Measurements from ENCODE around the gene IL27RA. TPM values are rescaled to one million over a fixed set of nuclear protein-coding genes. Genes with fewer than 3 reads are reported as not detected.

Gene IL27RA
- total RNA-seq, 1 experiment from 2014 or later = 13.6 TPM

- Histone ChIP-seq H4K8ac (replicated peaks; ENCODE audit: insufficient read length, low read depth, low read length) (no peak within 1 kb of the TSS), H3K4ac (ENCODE audit: low read depth, low read length) (no peak within 1 kb of the TSS), H3K27ac (ENCODE audit: insufficient read length, low read depth, low read length) (no peak within 1 kb of the TSS), H2BK15ac (ENCODE audit: low read depth, low read length) (no peak within 1 kb of the TSS), H2BK120ac (ENCODE audit: low read depth, low read length, poor library complexity, severe bottlenecking) (no peak within 1 kb of the TSS), H3K18ac (ENCODE audit: insufficient read length, low read depth, low read length) (no peak within 1 kb of the TSS), H3K23ac (ENCODE audit: insufficient read length, low read depth, low read length) (no peak within 1 kb of the TSS), H4K5ac (ENCODE audit: insufficient read length, low read depth, low read length) (no peak within 1 kb of the TSS), H3K4me2 (ENCODE audit: insufficient read depth, insufficient read length, low read length) (no peak within 1 kb of the TSS), H3K79me1 (ENCODE audit: insufficient read depth, low read depth, low read length, poor library complexity, severe bottlenecking) (no peaks in the 10 kb centered on the region), H3K4me1 (ENCODE audit: insufficient read depth, low read length) (no peaks in the 10 kb centered on the region), H3T11ph (ENCODE audit: low read length) (no peak within 1 kb of the TSS), H2AK5ac (ENCODE audit: insufficient read length, low read length) (no peak within 1 kb of the TSS), H2BK20ac (ENCODE audit: low read depth, low read length, poor library complexity, severe bottlenecking) (no peak within 1 kb of the TSS), H4K20me1 (ENCODE audit: control insufficient read depth, insufficient read depth, insufficient read length) (no peaks in the 10 kb centered on the region), H3K14ac (ENCODE audit: insufficient read depth, low read length) (no peak within 1 kb of the TSS; the same call in 1 of the 2 replicates), H2AFZ (ENCODE audit: low read length) (no peak within 1 kb of the TSS), H3K56ac (ENCODE audit: insufficient read length, low read depth, low read length) (no peak within 1 kb of the TSS), H3K9me3 (ENCODE audit: control insufficient read depth, low read depth, low read length) (no peaks in the 10 kb centered on the region), H4K91ac (ENCODE audit: insufficient read length, low read depth, low read length) (peak within 1 kb of the TSS; percentile 9), H3K79me2 (ENCODE audit: insufficient read depth, low read length) (no peaks in the 10 kb centered on the region), H3K9ac (ENCODE audit: extremely low read depth, insufficient read length, low read length) (no peak within 1 kb of the TSS), H3K27me3 (ENCODE audit: insufficient read depth, low read length) (no peaks in the 10 kb centered on the region), H2BK12ac (ENCODE audit: insufficient read length, low read depth, low read length) (no peak within 1 kb of the TSS), H2BK5ac (ENCODE audit: insufficient read length, low read length) (no peak within 1 kb of the TSS), H3K23me2 (ENCODE audit: insufficient read length, low read depth, low read length, poor library complexity, severe bottlenecking) (peaks cover 13% of the 10 kb centered on the region)
- no CpG with 5 or more reads among the region's 24 CpGs for WGBS (ENCODE audit: extremely low coverage, insufficient read length, low lambda C conversion rate)
- TF ChIP-seq CTCF (conservative IDR thresholded peaks at IDR 0.05) = no peak
- Mint-ChIP-seq H3K4me1 (peaks cover 8 to 18% of the 10 kb centered on the region in 2 experiments), H3K27me3 (ENCODE audit: low read depth) (peaks cover 24% of the 10 kb centered on the region), H3K9me3 (no peaks in the 10 kb centered on the region; a peak in 1 of 5 replicates), H3K36me3 (ENCODE audit: insufficient read depth in 1 of 3, low read depth in 3 of 3) (no peaks in the 10 kb centered on the region), H3K4me3 (no peak within 1 kb of the TSS), H3K27ac (no peak within 1 kb of the TSS; a peak in 1 of 7 replicates)
- DNase-seq = no peak
Measured at GRCh38 chr19:14027856-14028450, 3.6 kb upstream of the IL27RA start, which contains the start of gene RLN3. Gene RLN3 (plus strand): TSS chr19:14028148. CDS start chr19:14028205, 57 bp downstream.
